Measurements from ENCODE around the gene TNS3.

GRCh38 chr7:47311891-47312290 is 270.0 kb downstream of the TNS3 start:
- no peak for TF ChIP-seq POLR2A (IDR thresholded peaks at IDR 0.05; ENCODE audit: low read length)
- TF ChIP-seq GATA1 (IDR thresholded peaks at IDR 0.05; ENCODE audit: low read depth, low read length) = no peak
